H9 (cell line): ENCODE results near the gene SLC16A6. TPM values are rescaled to one million over a fixed set of nuclear protein-coding genes. Genes with fewer than 3 reads are reported as not detected.
"Not testable (repeated sequence)": the region's sequence is repeated elsewhere in the genome, so short reads cannot be mapped to it uniquely, and the experiment has no call there.

Experiments used
- DNase-seq: peaks from one replicate; pipeline ENCODE4 v3.0.0-alpha.2; 2017
- H2AFZ ChIP-seq: one replicate; pipeline ENCODE4 v1.6.1; 2013; ENCODE audit warnings: mild to moderate bottlenecking, low read length, control low read depth, moderate library complexity
- H2AK5ac ChIP-seq: 2 replicates; pipeline ENCODE4 v1.6.1; 2013; ENCODE audit warnings: low read length, control low read depth, mixed read lengths; ENCODE audit not compliant: insufficient read length
- H2BK120ac ChIP-seq: one replicate; pipeline ENCODE4 v1.6.1; 2013; ENCODE audit warnings: low read depth, mild to moderate bottlenecking, low read length, control low read depth, inconsistent platforms; ENCODE audit not compliant: poor library complexity, severe bottlenecking
- H2BK12ac ChIP-seq: 2 replicates; pipeline ENCODE4 v1.6.1; 2013; ENCODE audit warnings: low read length, control low read depth, mixed read lengths, low read depth; ENCODE audit not compliant: insufficient read length
- H2BK15ac ChIP-seq: 2 replicates; pipeline ENCODE4 v1.6.1; 2013; ENCODE audit warnings: low read depth, low read length, control low read depth
- H2BK20ac ChIP-seq: one replicate; pipeline ENCODE4 v1.6.1; 2013; ENCODE audit warnings: low read depth, mild to moderate bottlenecking, low read length, control low read depth, inconsistent platforms; ENCODE audit not compliant: poor library complexity, severe bottlenecking
- H2BK5ac ChIP-seq: 2 replicates; pipeline ENCODE4 v1.6.1; 2013; ENCODE audit warnings: low read length, control low read depth, mixed read lengths; ENCODE audit not compliant: insufficient read length
- H3K14ac ChIP-seq: 2 replicates; pipeline ENCODE4 v1.6.1; 2013; ENCODE audit warnings: low read length, control low read depth; ENCODE audit not compliant: insufficient read depth
- H3K18ac ChIP-seq: 2 replicates; pipeline ENCODE4 v1.6.1; 2013; ENCODE audit warnings: low read depth, mild to moderate bottlenecking, mixed read lengths, low read length, control low read depth; ENCODE audit not compliant: insufficient read length
- H3K23ac ChIP-seq: 2 replicates; pipeline ENCODE4 v1.6.1; 2013; ENCODE audit warnings: low read length, control low read depth, mixed read lengths, low read depth; ENCODE audit not compliant: insufficient read length
- H3K23me2 ChIP-seq: 2 replicates; pipeline ENCODE4 v1.6.1; 2013; ENCODE audit warnings: low read depth, mild to moderate bottlenecking, mixed read lengths, low read length, control low read depth; ENCODE audit not compliant: insufficient read length, poor library complexity, severe bottlenecking
- H3K27ac ChIP-seq: 2 replicates; pipeline ENCODE4 v1.5.1; 2013; ENCODE audit warnings: low read length, control low read depth, mixed read lengths, low read depth; ENCODE audit not compliant: insufficient read length
- H3K27me3 ChIP-seq: 2 replicates; pipeline ENCODE4 v1.6.1; 2013; ENCODE audit warnings: low read length, control low read depth, inconsistent platforms; ENCODE audit not compliant: insufficient read depth
- H3K4ac ChIP-seq: 2 replicates; pipeline ENCODE4 v1.6.1; 2013; ENCODE audit warnings: low read depth, mild to moderate bottlenecking, control low read depth, inconsistent platforms, low read length, moderate library complexity
- H3K4me1 ChIP-seq: 2 replicates; pipeline ENCODE4 v1.6.1; 2013; ENCODE audit warnings: low read length, control low read depth, inconsistent platforms; ENCODE audit not compliant: insufficient read depth
- H3K4me2 ChIP-seq: 2 replicates; pipeline ENCODE4 v1.6.1; 2013; ENCODE audit warnings: low read length, control low read depth, mixed read lengths; ENCODE audit not compliant: insufficient read length, insufficient read depth
- H3K56ac ChIP-seq: 2 replicates; pipeline ENCODE4 v1.6.1; 2013; ENCODE audit warnings: low read depth, mild to moderate bottlenecking, mixed read lengths, low read length, control low read depth; ENCODE audit not compliant: insufficient read length
- H3K79me1 ChIP-seq: 2 replicates; pipeline ENCODE4 v1.6.1; 2013; ENCODE audit warnings: low read depth, mild to moderate bottlenecking, moderate library complexity, low read length, control low read depth, inconsistent platforms; ENCODE audit not compliant: insufficient read depth, poor library complexity, severe bottlenecking
- H3K79me2 ChIP-seq: 2 replicates; pipeline ENCODE4 v1.6.1; 2013; ENCODE audit warnings: low read length, control low read depth, inconsistent platforms; ENCODE audit not compliant: insufficient read depth
- H3K9ac ChIP-seq: 2 replicates; pipeline ENCODE4 v1.6.1; 2013; ENCODE audit warnings: low read length, control low read depth, mixed read lengths; ENCODE audit not compliant: insufficient read length; ENCODE audit errors: extremely low read depth
- H3K9me3 ChIP-seq: one replicate; pipeline ENCODE4 v1.6.1; 2013; ENCODE audit warnings: low read depth, low read length, inconsistent platforms; ENCODE audit not compliant: control insufficient read depth
- H3T11ph ChIP-seq: one replicate; pipeline ENCODE4 v1.6.1; 2013; ENCODE audit warnings: mild to moderate bottlenecking, low read length, control low read depth, inconsistent platforms
- H4K20me1 ChIP-seq: one replicate; pipeline ENCODE4 v1.6.1; 2013; ENCODE audit not compliant: control insufficient read depth, insufficient read length, insufficient read depth
- H4K5ac ChIP-seq: 2 replicates; pipeline ENCODE4 v1.6.1; 2013; ENCODE audit warnings: low read depth, mild to moderate bottlenecking, mixed read lengths, low read length, control low read depth; ENCODE audit not compliant: insufficient read length
- H4K8ac ChIP-seq: replicated peaks from 2 replicates; pipeline ENCODE4 v1.6.1; 2013; ENCODE audit warnings: low read length, control low read depth, mixed read lengths, low read depth; ENCODE audit not compliant: insufficient read length
- H4K91ac ChIP-seq: 2 replicates; pipeline ENCODE4 v1.6.1; 2013; ENCODE audit warnings: low read depth, mild to moderate bottlenecking, moderate library complexity, mixed read lengths, low read length, control low read depth; ENCODE audit not compliant: insufficient read length
- H3K27ac Mint-ChIP-seq, 3 experiments: 2 replicates in 2 of 3; 3 replicates in 1 of 3; pipeline ENCODE4 v1.8.0; 2020 to 2021; ENCODE audit warnings: mixed read lengths in 3 of 3, mild to moderate bottlenecking in 1 of 3, moderate library complexity in 1 of 3
- H3K27me3 Mint-ChIP-seq: 2 replicates; pipeline ENCODE4 v1.8.0; 2021; ENCODE audit warnings: low read depth, mild to moderate bottlenecking, moderate library complexity, mixed read lengths
- H3K36me3 Mint-ChIP-seq, 3 experiments: 2 replicates in 2 of 3; 3 replicates in 1 of 3; pipeline ENCODE4 v1.8.0; 2020 to 2021; ENCODE audit warnings: low read depth in 3 of 3, mixed read lengths in 3 of 3; ENCODE audit not compliant: insufficient read depth in 1 of 3
- H3K4me1 Mint-ChIP-seq, 2 experiments: 2 replicates each; pipeline ENCODE4 v1.8.0; 2020; ENCODE audit warnings: mixed read lengths in 2 of 2
- H3K4me3 Mint-ChIP-seq, 2 experiments: 2 replicates in 1 of 2; 3 replicates in 1 of 2; pipeline ENCODE4 v1.8.0; 2020 to 2021; ENCODE audit warnings: mild to moderate bottlenecking in 2 of 2, mixed read lengths in 2 of 2, moderate library complexity in 1 of 2
- H3K9me3 Mint-ChIP-seq, 2 experiments: 2 replicates in 1 of 2; 3 replicates in 1 of 2; pipeline ENCODE4 v1.8.0; 2020; ENCODE audit warnings: mild to moderate bottlenecking in 2 of 2, mixed read lengths in 2 of 2, moderate library complexity in 1 of 2
- CTCF ChIP-seq: fragments of 200-600 bp; sonication (generic); conservative IDR thresholded peaks from 3 replicates; pipeline ENCODE4 v1.8.0; 2021; ENCODE audit warnings: antibody characterized with exemption, mild to moderate bottlenecking
- WGBS: extraction: QIAGEN DNeasy Blood & Tissue Kit; methylation state at CpG from one replicate; pipeline ENCODE4 v1.1.7; 2013; ENCODE audit warnings: missing lambda C conversion rate, low lambda C conversion rate, mixed read lengths; ENCODE audit not compliant: insufficient read length; ENCODE audit errors: extremely low coverage; 5-methylcytosine and 5-hydroxymethylcytosine counted together
- total RNA-seq: library from RNA; stranded (reverse); gene quantifications from 2 replicates; pipeline ENCODE4 v1.2.1, GENCODE V29; 2021

Gene SLC16A6
- total RNA-seq, 1 experiment from 2014 or later = 0.33 TPM

- H3K27me3 Mint-ChIP-seq = peaks cover 1% of the 10 kb centered on the region; the same call in 1 of the 2 replicates
- no peak overlapping the region for H3K9ac ChIP-seq
- no peak overlapping the region for H2AFZ ChIP-seq
- no peaks in the 10 kb centered on the region for H4K20me1 ChIP-seq
- H3K56ac ChIP-seq = no peak overlapping the region
- no peaks in the 10 kb centered on the region for H3K9me3 ChIP-seq
- no peak overlapping the region for H3K27ac ChIP-seq
- no peak overlapping the region for H3K14ac ChIP-seq
- no peaks in the 10 kb centered on the region for H3K4me1 ChIP-seq
- no peaks in the 10 kb centered on the region for H3K23me2 ChIP-seq
- H3K79me2 ChIP-seq = no peaks in the 10 kb centered on the region
- H3K27me3 ChIP-seq = no peaks in the 10 kb centered on the region
- H3K4me1 Mint-ChIP-seq = peaks cover 7 to 10% of the 10 kb centered on the region in 2 experiments
- no peak overlapping the region for H3K4ac ChIP-seq
- no peak overlapping the region for H3T11ph ChIP-seq
- H4K8ac ChIP-seq = no peak overlapping the region
- H3K79me1 ChIP-seq = no peaks in the 10 kb centered on the region
- peaks cover 6 to 20% (median 15%) of the 10 kb centered on the region in 3 experiments; a peak in 6 of 7 replicates for H3K36me3 Mint-ChIP-seq
- no peak overlapping the region for H2BK15ac ChIP-seq
- no peak for DNase-seq
- TF ChIP-seq CTCF = no peak
- no peak overlapping the region for H3K23ac ChIP-seq
- H3K18ac ChIP-seq = no peak overlapping the region
- H2BK20ac ChIP-seq = no peak overlapping the region
- no peak overlapping the region for H3K27ac Mint-ChIP-seq
- WGBS = no CpG with 5 or more reads among the region's 9 CpGs
- H2BK5ac ChIP-seq = no peak overlapping the region
- H2BK12ac ChIP-seq = no peak overlapping the region
- no peak overlapping the region for H4K91ac ChIP-seq
- no peak overlapping the region for H3K4me2 ChIP-seq
- H2BK120ac ChIP-seq = no peak overlapping the region
- no peaks in the 10 kb centered on the region for H3K9me3 Mint-ChIP-seq
- H4K5ac ChIP-seq = no peak overlapping the region
- H2AK5ac ChIP-seq = no peak overlapping the region
- no peak overlapping the region; a peak in 1 of 5 replicates for H3K4me3 Mint-ChIP-seq
Observed at GRCh38 chr17:68260051-68260762, 30.7 kb downstream of the SLC16A6 start.

- peak overlapping the region; percentile 57 to 69 for H3K4me3 Mint-ChIP-seq
- H2BK15ac ChIP-seq, H4K20me1 ChIP-seq, H4K5ac ChIP-seq, H3K27me3 ChIP-seq, H4K91ac ChIP-seq, H3T11ph ChIP-seq, H2BK120ac ChIP-seq, H3K79me2 ChIP-seq, H3K18ac ChIP-seq, H4K8ac ChIP-seq, H2BK5ac ChIP-seq, H3K27me3 Mint-ChIP-seq, H3K79me1 ChIP-seq, H3K9ac ChIP-seq, H3K9me3 ChIP-seq, H3K27ac Mint-ChIP-seq, H3K23ac ChIP-seq, H3K23me2 ChIP-seq, H3K14ac ChIP-seq, H3K4me1 ChIP-seq, H2AK5ac ChIP-seq, H2AFZ ChIP-seq, H2BK20ac ChIP-seq, H3K4ac ChIP-seq, H3K27ac ChIP-seq, H2BK12ac ChIP-seq, H3K4me2 ChIP-seq, H3K56ac ChIP-seq, DNase-seq, H3K9me3 Mint-ChIP-seq: not testable (repeated sequence)
- peaks cover 13 to 16% of the 10 kb centered on the region in 2 experiments for H3K4me1 Mint-ChIP-seq
- no CpG with 5 or more reads among the region's 3 CpGs for WGBS
- H3K36me3 Mint-ChIP-seq = peaks cover 6 to 23% (median 17%) of the 10 kb centered on the region in 3 experiments; a peak in 6 of 7 replicates
Observed at GRCh38 chr17:68259648-68259951, 31.3 kb downstream of the SLC16A6 start.
